Astrocyte of the hippocampus (primary cell): ENCODE results near the gene DENND4C.
"Not testable (repeated sequence)": the region's sequence is repeated elsewhere in the genome, so short reads cannot be mapped to it uniquely, and the experiment has no call there.

Experiments
- DNase-seq: peaks from one replicate; pipeline ENCODE4 v3.0.0; 2011; ENCODE audit warnings: low read depth, low spot score

Gene DENND4C

GRCh38 chr9:19224563-19224962, 5.9 kb upstream of the DENND4C start:
- no peak for DNase-seq

- DNase-seq, result no peak
These were observed 718 bp upstream of the DENND4C start for GRCh38 chr9:19229595-19230354.

- DNase-seq, result peak; percentile 29
These were observed 822 bp downstream of the DENND4C start for GRCh38 chr9:19231126-19231903.

- peak; percentile 22 for DNase-seq
These were observed 1.7 kb downstream of the DENND4C start for GRCh38 chr9:19231904-19232822.

- peak; percentile 60 for DNase-seq
These were observed 2.3 kb downstream of the DENND4C start for GRCh38 chr9:19232823-19233194.

- DNase-seq, result no peak
These were observed 2.9 kb downstream of the DENND4C start for GRCh38 chr9:19233344-19233743.

GRCh38 chr9:19239955-19240354, 9.5 kb downstream of the DENND4C start:
- DNase-seq, result no peak

- DNase-seq, result no peak
These were observed 11.2 kb downstream of the DENND4C start for GRCh38 chr9:19241728-19242127.

- no peak for DNase-seq
These were observed 13.0 kb downstream of the DENND4C start for GRCh38 chr9:19243366-19244033.

GRCh38 chr9:19246891-19247290, 16.4 kb downstream of the DENND4C start:
- no peak for DNase-seq

- DNase-seq, result no peak
These were observed 16.9 kb downstream of the DENND4C start for GRCh38 chr9:19247420-19247819.

GRCh38 chr9:19250346-19250745, 19.9 kb downstream of the DENND4C start:
- DNase-seq, result not testable (repeated sequence)

GRCh38 chr9:19251203-19251602, 20.7 kb downstream of the DENND4C start:
- DNase-seq, result peak; percentile 26

GRCh38 chr9:19251622-19252021, 21.1 kb downstream of the DENND4C start:
- not testable (repeated sequence) for DNase-seq

GRCh38 chr9:19252174-19252884, 21.8 kb downstream of the DENND4C start:
- DNase-seq, result no peak

GRCh38 chr9:19252885-19253219, 22.4 kb downstream of the DENND4C start:
- no peak for DNase-seq

GRCh38 chr9:19255112-19255511, 24.6 kb downstream of the DENND4C start:
- DNase-seq, result no peak

GRCh38 chr9:19255821-19256220, 25.3 kb downstream of the DENND4C start:
- DNase-seq, result no peak

GRCh38 chr9:19259665-19260255, 29.3 kb downstream of the DENND4C start:
- not testable (repeated sequence) for DNase-seq

- DNase-seq, result not testable (repeated sequence)
These were observed 35.1 kb downstream of the DENND4C start for GRCh38 chr9:19265602-19266001.
